Panc1 (cell line): Measurements from ENCODE around the gene C17orf67. TPM values are rescaled to one million over a fixed set of nuclear protein-coding genes. Genes with fewer than 3 reads are reported as not detected.

Source experiments
- ATAC-seq: fragments of 200-7000 bp; cut with Tn5 transposase; 2 replicates; pipeline ENCODE4 v1.9.1; 2020; ENCODE audit warnings: mild to moderate bottlenecking, moderate library complexity
- BruUV-seq: library from RNA; stranded (reverse); fragments of 400-500 nt; replicated peaks from 2 replicates; lab custom pipeline; 2021; lab: Mats Ljungman, UMichigan
- CTCF ChIA-PET: fragments of 300-600 bp; sonication (Branson Sonifier 250); formaldehyde crosslinking; loops from one replicate; lab custom pipeline; 2022; ENCODE audit warnings: antibody characterized with exemption; lab: Charles Lee
- POLR2A ChIA-PET: fragments of 300-600 bp; sonication (Branson Sonifier 250); formaldehyde crosslinking; loops from one replicate; lab custom pipeline; 2022; ENCODE audit warnings: antibody characterized with exemption; lab: Charles Lee
- DNase-seq: peaks from one replicate; pipeline ENCODE4 v3.0.0-alpha.2; 2010; ENCODE audit warnings: low read depth, low spot score
- H3K27ac ChIP-seq: 2 replicates; pipeline ENCODE4 v1.5.1; 2011; ENCODE audit warnings: mild to moderate bottlenecking, low read length, inconsistent platforms
- H3K27me3 ChIP-seq: fragments of 200-500 bp; sonication (Bioruptor generic); 2 replicates; pipeline ENCODE4 v1.6.0; 2014; ENCODE audit warnings: low read length, inconsistent platforms; ENCODE audit not compliant: control insufficient read depth, insufficient read depth
- H3K36me3 ChIP-seq: fragments of 200-500 bp; sonication (Bioruptor generic); 2 replicates; pipeline ENCODE4 v1.5.1; 2014; ENCODE audit warnings: inconsistent platforms, mild to moderate bottlenecking, low read length, moderate library complexity; ENCODE audit not compliant: control insufficient read depth, insufficient read depth
- H3K4me1 ChIP-seq: 2 replicates; pipeline ENCODE4 v1.5.1; 2011; ENCODE audit warnings: inconsistent platforms, mild to moderate bottlenecking, low read length, moderate library complexity; ENCODE audit not compliant: control insufficient read depth, insufficient read depth
- H3K4me3 ChIP-seq, 2 experiments: 2 replicates each; pipeline ENCODE4 v1.5.1; 2011 to 2012; ENCODE audit warnings: low read depth in 2 of 2, low read length in 2 of 2, mild to moderate bottlenecking in 2 of 2, inconsistent platforms in 1 of 2, moderate library complexity in 1 of 2
- H3K9me3 ChIP-seq: fragments of 200-500 bp; sonication (Bioruptor generic); 2 replicates; pipeline ENCODE4 v1.5.1; 2014; ENCODE audit warnings: low read depth, mild to moderate bottlenecking, inconsistent platforms, low read length, moderate library complexity; ENCODE audit not compliant: control insufficient read depth, insufficient read depth
- CTCF ChIP-seq: fragments of 450-650 bp; IDR thresholded peaks from 2 replicates; pipeline ENCODE4 v1.5.1; 2017; ENCODE audit warnings: mild to moderate bottlenecking
- POLR2AphosphoS5 ChIP-seq: IDR thresholded peaks from 2 replicates; pipeline ENCODE4 v1.6.1; 2012; ENCODE audit warnings: mild to moderate bottlenecking, low read depth, low read length, moderate library complexity
- REST ChIP-seq, 2 experiments: IDR thresholded peaks; 2 replicates each; pipeline ENCODE4 v1.6.1; 2011 to 2012; ENCODE audit warnings: low read depth in 2 of 2, control low read depth in 1 of 2, low read length in 1 of 2, mild to moderate bottlenecking in 1 of 2, moderate library complexity in 1 of 2; ENCODE audit not compliant: insufficient read depth in 1 of 2
- SIN3A ChIP-seq: IDR thresholded peaks from 2 replicates; pipeline ENCODE4 v1.6.1; 2012; ENCODE audit warnings: low read depth, mild to moderate bottlenecking, low read length, moderate library complexity, borderline replicate concordance; ENCODE audit not compliant: insufficient read depth
- TCF7L2 ChIP-seq: IDR thresholded peaks from 2 replicates; pipeline ENCODE4 v1.6.1; 2011; ENCODE audit warnings: mild to moderate bottlenecking, low read depth, low read length, inconsistent platforms
- in situ Hi-C: cut with HindIII; loops from 2 replicates; pipeline ENCODE4 v1.10.0; 2016; ENCODE audit warnings: low sequenced_read_pairs, low pct_unique_long_range_greater_than_20kb
- intact Hi-C: fragments of 100-400 bp; cut with micrococcal nuclease; formaldehyde crosslinking; loops from one replicate; pipeline ENCODE4 v1.10.0; 2022; ENCODE audit not compliant: unreplicated experiment
- total RNA-seq: library from RNA; stranded (reverse); gene quantifications from one replicate; pipeline ENCODE4 v1.2.1, GENCODE V29; 2021; ENCODE audit not compliant: unreplicated experiment

Gene C17orf67
- total RNA-seq, 1 experiment from 2014 or later = 3.4 TPM

- DNase-seq = no peak
- no peaks in the 10 kb centered on the region for H3K36me3 ChIP-seq
- no peaks in the 10 kb centered on the region for H3K9me3 ChIP-seq
- no peaks in the 10 kb centered on the region for H3K27me3 ChIP-seq
- H3K4me1 ChIP-seq = no peaks in the 10 kb centered on the region
- in situ Hi-C loops = no loop called here
- ATAC-seq = no peak
- POLR2A ChIA-PET = no interaction called here
- H3K4me3 ChIP-seq = no peak overlapping the region
- CTCF ChIA-PET = interaction anchor here (1.0 kb wide), 1 partner anchor 12 kb away, joined by 3 read pairs; no protein-coding TSS in a partner anchor
- no peak for TF ChIP-seq CTCF
- no peak for TF ChIP-seq POLR2AphosphoS5
- TF ChIP-seq SIN3A = no peak
- TF ChIP-seq TCF7L2 = no peak
- TF ChIP-seq REST (IDR thresholded peaks at IDR 0.05; ENCODE audit: insufficient read depth in 1 of 2, low read depth in 2 of 2, low read length in 1 of 2) = no peak
- no TSS peak for BruUV-seq
- no peak overlapping the region for H3K27ac ChIP-seq
- intact Hi-C loops = no loop called here
Measured at GRCh38 chr17:56807723-56808122, 26.0 kb downstream of the C17orf67 start.

GRCh38 chr17:56806949-56807348 is 26.8 kb downstream of the C17orf67 start:
- Histone ChIP-seq H3K4me3 (no peak overlapping the region), H3K36me3 (no peaks in the 10 kb centered on the region), H3K27me3 (no peaks in the 10 kb centered on the region), H3K4me1 (no peaks in the 10 kb centered on the region), H3K9me3 (no peaks in the 10 kb centered on the region), H3K27ac (no peak overlapping the region)
- BruUV-seq = no TSS peak
- CTCF ChIA-PET = no interaction called here
- intact Hi-C loops = no loop called here
- POLR2A ChIA-PET = no interaction called here
- ATAC-seq (no peak), DNase-seq (no peak)
- TF ChIP-seq REST (IDR thresholded peaks at IDR 0.05; ENCODE audit: insufficient read depth in 1 of 2, low read depth in 2 of 2, low read length in 1 of 2) = no peak
- no peak for TF ChIP-seq SIN3A
- no peak for TF ChIP-seq TCF7L2
- in situ Hi-C loops = no loop called here
